Kidney (tissue), 14 donors: ENCODE measurements around the gene GPR35. TPM values are rescaled to one million over a fixed set of nuclear protein-coding genes. Genes with fewer than 3 reads are reported as not detected.
A peak's percentile ranks its signal among the peaks of the same experiment; 100 is the strongest.

ENCODE experiments used
- DNase-seq, 5 donors: peaks; one replicate each; pipeline ENCODE4 v3.0.0-alpha.2; 2013 to 2020
- FAIRE-seq: peaks from 2 replicates; lab custom pipeline; 2012; peaks lifted over from hg19 to GRCh38; lab: Jason Lieb, UNC
- H3K27ac ChIP-seq, 2 donors: one replicate each; pipeline ENCODE4 v1.7.0; 2013; ENCODE audit warnings: low read depth in 2 of 2, low read length in 2 of 2, inconsistent platforms in 1 of 2
- H3K27me3 ChIP-seq: one replicate; pipeline ENCODE4 v1.7.1; 2013; ENCODE audit warnings: low read length, inconsistent platforms; ENCODE audit not compliant: control insufficient read depth, insufficient read depth
- H3K36me3 ChIP-seq, 3 donors: one replicate each; pipeline versions ENCODE4 v1.7.0 to v1.7.1; 2013; ENCODE audit warnings: low read length in 3 of 3, control low read depth in 1 of 3, inconsistent platforms in 1 of 3; ENCODE audit not compliant: insufficient read depth in 3 of 3, control insufficient read depth in 2 of 3
- H3K4me1 ChIP-seq, 3 donors: one replicate each; pipeline versions ENCODE4 v1.7.0 to v1.7.1; 2013; ENCODE audit warnings: low read length in 3 of 3, inconsistent platforms in 1 of 3, low read depth in 1 of 3; ENCODE audit not compliant: control insufficient read depth in 2 of 3, insufficient read depth in 2 of 3
- H3K4me3 ChIP-seq, 3 donors: one replicate each; pipeline versions ENCODE4 v1.7.0 to v1.8.1; 2013; ENCODE audit warnings: low read length in 3 of 3, control low read depth in 1 of 3, inconsistent platforms in 1 of 3
- H3K9ac ChIP-seq, 3 donors: one replicate each; pipeline versions ENCODE4 v1.7.0 to v1.7.1; 2013; ENCODE audit warnings: low read length in 3 of 3, control low read depth in 1 of 3, inconsistent platforms in 1 of 3
- H3K9me3 ChIP-seq, 3 donors: one replicate each; pipeline versions ENCODE4 v1.7.0 to v1.7.1; 2013; ENCODE audit warnings: low read length in 3 of 3, control low read depth in 1 of 3, inconsistent platforms in 1 of 3; ENCODE audit not compliant: control insufficient read depth in 2 of 3, insufficient read depth in 1 of 3
- intact Hi-C: fragments of 100-400 bp; cut with DNase I; formaldehyde crosslinking; loops from one replicate; pipeline ENCODE4 v1.11.1; 2022
- polyA plus RNA-seq: library from polyadenylated mRNA; stranded (reverse); fragments of 350-450 nt; fragmentation: Illumina TruSeq; extraction: RNeasy Lipid Tissue Mini Kit (QIAGEN cat#74804); gene quantifications from one replicate; pipeline ENCODE4 v1.2.3, GENCODE V29; 2014; ENCODE audit warnings: low read depth, low replicate concordance; ENCODE audit not compliant: insufficient read depth
- total RNA-seq: library from RNA; stranded (reverse); fragmentation: NEBNext Ultra II Directional; extraction: Animal tissue kit (Norgen Biotek cat#: 25700); gene quantifications from one replicate; pipeline ENCODE4 v1.2.1, GENCODE V29; 2021
- TF ChIP-seq, protein P1 (sequence below): IDR thresholded peaks from 3 replicates; pipeline ENCODE4 v1.5.1; 2012; ENCODE audit warnings: mild to moderate bottlenecking, moderate library complexity, borderline replicate concordance; ENCODE audit not compliant: insufficient read depth; ENCODE audit errors: extremely low read depth
- donor health status: control.
- donor health status: control.
- donor health status: control.
- donor health status: control.
- donor health status: control.
- donor health status: DM: yes; HTN: yes; CAD: no.
- donor health status: Normal renal cell carcinoma (clear cell type).

GPR35 gene
- total and polyA plus RNA-seq, 2 donors from 2014 or later: 1.7 to 6.7 TPM

DNA sequence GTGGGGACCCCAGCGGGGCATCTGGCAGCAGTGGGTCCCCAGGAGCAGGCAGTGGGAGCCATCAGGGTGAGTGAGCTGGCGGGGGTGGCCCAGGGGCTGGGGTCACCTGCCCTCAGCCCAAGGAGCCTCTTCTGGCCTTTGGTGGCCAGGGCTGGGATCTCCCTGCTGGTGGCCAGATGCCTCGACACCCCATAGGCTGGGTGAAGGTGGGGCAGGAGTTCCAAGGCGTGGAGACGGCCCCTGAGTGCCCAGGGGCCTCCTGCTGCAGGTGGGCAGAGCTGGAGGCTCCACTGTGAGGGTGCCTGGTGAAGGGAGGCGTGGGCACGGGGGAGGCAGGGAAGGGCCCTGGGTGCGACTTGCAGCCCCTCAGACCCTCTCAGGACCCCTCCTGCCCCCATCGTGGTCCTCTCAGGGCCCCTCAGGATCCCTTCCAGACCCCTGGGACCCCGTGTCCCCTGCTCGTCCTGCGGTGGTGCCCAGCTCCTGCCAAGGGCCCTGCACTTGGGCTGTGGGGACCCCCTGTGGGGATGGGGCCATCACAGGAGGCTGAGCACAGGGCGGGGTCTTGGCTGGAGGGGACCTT, 5.0 kb upstream of the GPR35 start:
- Histone ChIP-seq H3K9ac (no peak overlapping the region), H3K27me3 (no peaks in the 10 kb centered on the region), H3K4me1 (no peaks in the 10 kb centered on the region), H3K36me3 (no peaks in the 10 kb centered on the region), H3K9me3 (no peaks in the 10 kb centered on the region), H3K4me3 (no peak overlapping the region), H3K27ac (no peak overlapping the region)
- DNase-seq (peak in 2 of 5 donors; percentile 36 to 74), FAIRE-seq (no peak)
- TF ChIP-seq, protein P1, sequence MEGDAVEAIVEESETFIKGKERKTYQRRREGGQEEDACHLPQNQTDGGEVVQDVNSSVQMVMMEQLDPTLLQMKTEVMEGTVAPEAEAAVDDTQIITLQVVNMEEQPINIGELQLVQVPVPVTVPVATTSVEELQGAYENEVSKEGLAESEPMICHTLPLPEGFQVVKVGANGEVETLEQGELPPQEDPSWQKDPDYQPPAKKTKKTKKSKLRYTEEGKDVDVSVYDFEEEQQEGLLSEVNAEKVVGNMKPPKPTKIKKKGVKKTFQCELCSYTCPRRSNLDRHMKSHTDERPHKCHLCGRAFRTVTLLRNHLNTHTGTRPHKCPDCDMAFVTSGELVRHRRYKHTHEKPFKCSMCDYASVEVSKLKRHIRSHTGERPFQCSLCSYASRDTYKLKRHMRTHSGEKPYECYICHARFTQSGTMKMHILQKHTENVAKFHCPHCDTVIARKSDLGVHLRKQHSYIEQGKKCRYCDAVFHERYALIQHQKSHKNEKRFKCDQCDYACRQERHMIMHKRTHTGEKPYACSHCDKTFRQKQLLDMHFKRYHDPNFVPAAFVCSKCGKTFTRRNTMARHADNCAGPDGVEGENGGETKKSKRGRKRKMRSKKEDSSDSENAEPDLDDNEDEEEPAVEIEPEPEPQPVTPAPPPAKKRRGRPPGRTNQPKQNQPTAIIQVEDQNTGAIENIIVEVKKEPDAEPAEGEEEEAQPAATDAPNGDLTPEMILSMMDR: no peak
- intact Hi-C loops: no loop called here

DNA sequence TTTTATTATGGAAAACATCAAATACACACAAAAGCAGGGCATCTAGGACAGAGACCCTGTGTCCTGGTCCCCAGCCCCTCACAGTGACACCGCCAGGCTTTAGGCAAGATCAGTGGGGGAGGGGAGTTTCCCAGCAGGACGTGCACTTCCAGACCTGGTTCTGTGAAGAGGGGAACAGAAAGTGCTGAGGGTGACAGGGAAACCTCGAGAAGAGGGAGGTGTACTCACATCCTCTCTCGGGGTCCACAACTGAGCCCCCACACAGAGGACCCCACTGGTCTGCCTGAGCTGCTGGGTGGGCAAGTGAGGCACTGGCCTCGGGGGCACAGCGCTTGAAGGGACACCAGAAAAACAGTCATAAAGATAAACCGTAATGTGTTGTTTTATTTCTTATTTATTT, 4.4 kb upstream of the GPR35 start:
- H3K36me3 ChIP-seq: no peaks in the 10 kb centered on the region
- no peaks in the 10 kb centered on the region for H3K4me1 ChIP-seq
- H3K4me3 ChIP-seq: no peak overlapping the region
- TF ChIP-seq, protein P1: no peak
- FAIRE-seq (no peak), DNase-seq (peak in 2 of 5 donors; percentile 26 to 41)
- H3K27ac ChIP-seq: no peak overlapping the region
- intact Hi-C loops: no loop called here
- H3K27me3 ChIP-seq: no peaks in the 10 kb centered on the region
- H3K9ac ChIP-seq: no peak overlapping the region
- H3K9me3 ChIP-seq: no peaks in the 10 kb centered on the region

DNA sequence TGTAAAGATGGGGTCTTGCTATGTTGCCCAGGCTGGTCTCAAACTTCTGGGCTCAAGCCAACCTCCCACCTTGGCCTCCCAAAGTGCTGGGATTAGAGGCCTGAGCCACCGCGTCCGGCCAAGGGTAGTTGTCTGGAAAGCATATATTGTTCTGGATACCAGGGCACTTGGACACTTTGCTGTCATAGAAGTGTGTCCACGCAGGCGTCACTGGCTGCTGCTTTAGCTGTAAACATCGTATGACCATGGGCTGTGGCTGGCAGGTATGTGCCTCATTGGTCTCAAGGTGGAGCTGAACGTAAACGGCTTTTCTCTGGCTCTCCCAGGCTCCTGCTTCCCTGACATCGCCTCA, 3.2 kb upstream of the GPR35 start:
- no peaks in the 10 kb centered on the region for H3K36me3 ChIP-seq
- no peak for FAIRE-seq

More for the DNA sequence above, 3.2 kb upstream of the GPR35 start:
- Histone ChIP-seq H3K9me3 (no peaks in the 10 kb centered on the region), H3K27ac (no peak overlapping the region), H3K4me3 (no peak overlapping the region), H3K4me1 (no peaks in the 10 kb centered on the region), H3K9ac (no peak overlapping the region), H3K27me3 (no peaks in the 10 kb centered on the region)
- intact Hi-C loops: no loop called here
- DNase-seq: peak in 3 of 5 donors; percentile 23 to 28 (median 28)
- TF ChIP-seq, protein P1: no peak
